ENCODE measurements around the gene AMBRA1.

- TF ChIP-seq CTCF (IDR thresholded peaks at IDR 0.05) (no peak), POLR2A (IDR thresholded peaks at IDR 0.05) (no peak)
These were observed 66.2 kb downstream of the AMBRA1 start for GRCh38 chr11:46527591-46528130.
